ENCODE data around the gene LARP1B.

GRCh38 chr4:128241425-128241913, 180.4 kb downstream of the LARP1B start:
- TF ChIP-seq, protein P1, sequence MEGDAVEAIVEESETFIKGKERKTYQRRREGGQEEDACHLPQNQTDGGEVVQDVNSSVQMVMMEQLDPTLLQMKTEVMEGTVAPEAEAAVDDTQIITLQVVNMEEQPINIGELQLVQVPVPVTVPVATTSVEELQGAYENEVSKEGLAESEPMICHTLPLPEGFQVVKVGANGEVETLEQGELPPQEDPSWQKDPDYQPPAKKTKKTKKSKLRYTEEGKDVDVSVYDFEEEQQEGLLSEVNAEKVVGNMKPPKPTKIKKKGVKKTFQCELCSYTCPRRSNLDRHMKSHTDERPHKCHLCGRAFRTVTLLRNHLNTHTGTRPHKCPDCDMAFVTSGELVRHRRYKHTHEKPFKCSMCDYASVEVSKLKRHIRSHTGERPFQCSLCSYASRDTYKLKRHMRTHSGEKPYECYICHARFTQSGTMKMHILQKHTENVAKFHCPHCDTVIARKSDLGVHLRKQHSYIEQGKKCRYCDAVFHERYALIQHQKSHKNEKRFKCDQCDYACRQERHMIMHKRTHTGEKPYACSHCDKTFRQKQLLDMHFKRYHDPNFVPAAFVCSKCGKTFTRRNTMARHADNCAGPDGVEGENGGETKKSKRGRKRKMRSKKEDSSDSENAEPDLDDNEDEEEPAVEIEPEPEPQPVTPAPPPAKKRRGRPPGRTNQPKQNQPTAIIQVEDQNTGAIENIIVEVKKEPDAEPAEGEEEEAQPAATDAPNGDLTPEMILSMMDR (IDR thresholded peaks at IDR 0.05; ENCODE audit: low read depth, low read length): no peak
- TF ChIP-seq EZH2phosphoT487 (IDR thresholded peaks at IDR 0.05; ENCODE audit: low read depth): no peak

Data from OCI-LY3 (cell line).